ENCODE data around the gene DDHD1.

Gene DDHD1

GRCh38 chr14:53003776-53004175 lies 149.3 kb downstream of the DDHD1 start:
- Histone ChIP-seq H3K9me3 (ENCODE audit: control insufficient read depth, low read length) (no peaks in the 10 kb centered on the region), H3K27me3 (replicated peaks; ENCODE audit: control insufficient read depth, insufficient read depth, low read length, poor library complexity, severe bottlenecking) (no peaks in the 10 kb centered on the region)
- no peak for DNase-seq

GRCh38 chr14:53002576-53002975 lies 150.5 kb downstream of the DDHD1 start:
- Histone ChIP-seq H3K9me3 (ENCODE audit: control insufficient read depth, low read length) (no peaks in the 10 kb centered on the region), H3K27me3 (replicated peaks; ENCODE audit: control insufficient read depth, insufficient read depth, low read length, poor library complexity, severe bottlenecking) (no peaks in the 10 kb centered on the region), H3K4me3 (ENCODE audit: insufficient read depth, low read depth, low read length, poor library complexity, severe bottlenecking) (no peak overlapping the region), H3K36me3 (ENCODE audit: control insufficient read depth, insufficient read depth, low read length) (no peaks in the 10 kb centered on the region), H3K27ac (ENCODE audit: insufficient read depth, low read length, poor library complexity, severe bottlenecking) (no peak overlapping the region), H3K4me1 (ENCODE audit: control insufficient read depth, insufficient read depth, low read length, poor library complexity, severe bottlenecking) (no peaks in the 10 kb centered on the region)
- no peak for DNase-seq

More at GRCh38 chr14:53003776-53004175, 149.3 kb downstream of the DDHD1 start:
- no peak overlapping the region for H3K27ac ChIP-seq (ENCODE audit: insufficient read depth, low read length, poor library complexity, severe bottlenecking)
- no peaks in the 10 kb centered on the region for H3K4me1 ChIP-seq (ENCODE audit: control insufficient read depth, insufficient read depth, low read length, poor library complexity, severe bottlenecking)
- H3K4me3 ChIP-seq (ENCODE audit: insufficient read depth, low read depth, low read length, poor library complexity, severe bottlenecking) = no peak overlapping the region
- H3K36me3 ChIP-seq (ENCODE audit: control insufficient read depth, insufficient read depth, low read length) = no peaks in the 10 kb centered on the region

GRCh38 chr14:53001787-53002378 lies 151.2 kb downstream of the DDHD1 start:
- no peaks in the 10 kb centered on the region for H3K4me1 ChIP-seq (ENCODE audit: control insufficient read depth, insufficient read depth, low read length, poor library complexity, severe bottlenecking)
- DNase-seq = no peak
- H3K27me3 ChIP-seq (replicated peaks; ENCODE audit: control insufficient read depth, insufficient read depth, low read length, poor library complexity, severe bottlenecking) = no peaks in the 10 kb centered on the region
- H3K27ac ChIP-seq (ENCODE audit: insufficient read depth, low read length, poor library complexity, severe bottlenecking) = no peak overlapping the region
- H3K9me3 ChIP-seq (ENCODE audit: control insufficient read depth, low read length) = no peaks in the 10 kb centered on the region
- no peak overlapping the region for H3K4me3 ChIP-seq (ENCODE audit: insufficient read depth, low read depth, low read length, poor library complexity, severe bottlenecking)
- no peaks in the 10 kb centered on the region for H3K36me3 ChIP-seq (ENCODE audit: control insufficient read depth, insufficient read depth, low read length)

- Histone ChIP-seq H3K36me3 (ENCODE audit: control insufficient read depth, insufficient read depth, low read length) (no peaks in the 10 kb centered on the region), H3K27ac (ENCODE audit: insufficient read depth, low read length, poor library complexity, severe bottlenecking) (no peak overlapping the region), H3K9me3 (ENCODE audit: control insufficient read depth, low read length) (no peaks in the 10 kb centered on the region), H3K4me1 (ENCODE audit: control insufficient read depth, insufficient read depth, low read length, poor library complexity, severe bottlenecking) (no peaks in the 10 kb centered on the region), H3K27me3 (replicated peaks; ENCODE audit: control insufficient read depth, insufficient read depth, low read length, poor library complexity, severe bottlenecking) (no peaks in the 10 kb centered on the region), H3K4me3 (ENCODE audit: insufficient read depth, low read depth, low read length, poor library complexity, severe bottlenecking) (no peak overlapping the region)
- no peak for DNase-seq
These were observed 154.6 kb downstream of the DDHD1 start for GRCh38 chr14:52998376-52999015.

GRCh38 chr14:52996493-52996892 lies 156.6 kb downstream of the DDHD1 start:
- no peak overlapping the region for H3K27ac ChIP-seq (ENCODE audit: insufficient read depth, low read length, poor library complexity, severe bottlenecking)
- no peaks in the 10 kb centered on the region for H3K36me3 ChIP-seq (ENCODE audit: control insufficient read depth, insufficient read depth, low read length)
- H3K4me1 ChIP-seq (ENCODE audit: control insufficient read depth, insufficient read depth, low read length, poor library complexity, severe bottlenecking) = no peaks in the 10 kb centered on the region
- no peak for DNase-seq
- no peak overlapping the region for H3K4me3 ChIP-seq (ENCODE audit: insufficient read depth, low read depth, low read length, poor library complexity, severe bottlenecking)
- no peaks in the 10 kb centered on the region for H3K27me3 ChIP-seq (replicated peaks; ENCODE audit: control insufficient read depth, insufficient read depth, low read length, poor library complexity, severe bottlenecking)
- H3K9me3 ChIP-seq (ENCODE audit: control insufficient read depth, low read length) = no peaks in the 10 kb centered on the region

GRCh38 chr14:52995998-52996397 lies 157.1 kb downstream of the DDHD1 start:
- no peak overlapping the region for H3K4me3 ChIP-seq (ENCODE audit: insufficient read depth, low read depth, low read length, poor library complexity, severe bottlenecking)
- DNase-seq = no peak

GRCh38 chr14:52992236-52992870 lies 160.8 kb downstream of the DDHD1 start:
- Histone ChIP-seq H3K4me1 (ENCODE audit: control insufficient read depth, insufficient read depth, low read length, poor library complexity, severe bottlenecking) (no peaks in the 10 kb centered on the region), H3K27ac (ENCODE audit: insufficient read depth, low read length, poor library complexity, severe bottlenecking) (no peak overlapping the region), H3K27me3 (replicated peaks; ENCODE audit: control insufficient read depth, insufficient read depth, low read length, poor library complexity, severe bottlenecking) (no peaks in the 10 kb centered on the region), H3K4me3 (ENCODE audit: insufficient read depth, low read depth, low read length, poor library complexity, severe bottlenecking) (no peak overlapping the region), H3K9me3 (ENCODE audit: control insufficient read depth, low read length) (no peaks in the 10 kb centered on the region), H3K36me3 (ENCODE audit: control insufficient read depth, insufficient read depth, low read length) (no peaks in the 10 kb centered on the region)
- DNase-seq = no peak

More at GRCh38 chr14:52995998-52996397, 157.1 kb downstream of the DDHD1 start:
- no peaks in the 10 kb centered on the region for H3K4me1 ChIP-seq (ENCODE audit: control insufficient read depth, insufficient read depth, low read length, poor library complexity, severe bottlenecking)
- H3K27me3 ChIP-seq (replicated peaks; ENCODE audit: control insufficient read depth, insufficient read depth, low read length, poor library complexity, severe bottlenecking) = no peaks in the 10 kb centered on the region
- no peaks in the 10 kb centered on the region for H3K36me3 ChIP-seq (ENCODE audit: control insufficient read depth, insufficient read depth, low read length)
- no peaks in the 10 kb centered on the region for H3K9me3 ChIP-seq (ENCODE audit: control insufficient read depth, low read length)
- H3K27ac ChIP-seq (ENCODE audit: insufficient read depth, low read length, poor library complexity, severe bottlenecking) = no peak overlapping the region

GRCh38 chr14:52988139-52988538 lies 165.0 kb downstream of the DDHD1 start:
- no peak for DNase-seq
- no peak overlapping the region for H3K27ac ChIP-seq (ENCODE audit: insufficient read depth, low read length, poor library complexity, severe bottlenecking)
- no peaks in the 10 kb centered on the region for H3K9me3 ChIP-seq (ENCODE audit: control insufficient read depth, low read length)
- H3K27me3 ChIP-seq (replicated peaks; ENCODE audit: control insufficient read depth, insufficient read depth, low read length, poor library complexity, severe bottlenecking) = no peaks in the 10 kb centered on the region
- no peak overlapping the region for H3K4me3 ChIP-seq (ENCODE audit: insufficient read depth, low read depth, low read length, poor library complexity, severe bottlenecking)
- H3K4me1 ChIP-seq (ENCODE audit: control insufficient read depth, insufficient read depth, low read length, poor library complexity, severe bottlenecking) = no peaks in the 10 kb centered on the region
- H3K36me3 ChIP-seq (ENCODE audit: control insufficient read depth, insufficient read depth, low read length) = no peaks in the 10 kb centered on the region

GRCh38 chr14:52987514-52987913 lies 165.6 kb downstream of the DDHD1 start:
- Histone ChIP-seq H3K27me3 (replicated peaks; ENCODE audit: control insufficient read depth, insufficient read depth, low read length, poor library complexity, severe bottlenecking) (no peaks in the 10 kb centered on the region), H3K36me3 (ENCODE audit: control insufficient read depth, insufficient read depth, low read length) (no peaks in the 10 kb centered on the region), H3K4me3 (ENCODE audit: insufficient read depth, low read depth, low read length, poor library complexity, severe bottlenecking) (no peak overlapping the region), H3K4me1 (ENCODE audit: control insufficient read depth, insufficient read depth, low read length, poor library complexity, severe bottlenecking) (no peaks in the 10 kb centered on the region), H3K9me3 (ENCODE audit: control insufficient read depth, low read length) (no peaks in the 10 kb centered on the region), H3K27ac (ENCODE audit: insufficient read depth, low read length, poor library complexity, severe bottlenecking) (no peak overlapping the region)
- no peak for DNase-seq

- Histone ChIP-seq H3K36me3 (ENCODE audit: control insufficient read depth, insufficient read depth, low read length) (no peaks in the 10 kb centered on the region), H3K9me3 (ENCODE audit: control insufficient read depth, low read length) (no peaks in the 10 kb centered on the region), H3K4me3 (ENCODE audit: insufficient read depth, low read depth, low read length, poor library complexity, severe bottlenecking) (no peak overlapping the region), H3K27ac (ENCODE audit: insufficient read depth, low read length, poor library complexity, severe bottlenecking) (no peak overlapping the region), H3K27me3 (replicated peaks; ENCODE audit: control insufficient read depth, insufficient read depth, low read length, poor library complexity, severe bottlenecking) (no peaks in the 10 kb centered on the region), H3K4me1 (ENCODE audit: control insufficient read depth, insufficient read depth, low read length, poor library complexity, severe bottlenecking) (no peaks in the 10 kb centered on the region)
- no peak for DNase-seq
These were observed 166.1 kb downstream of the DDHD1 start for GRCh38 chr14:52987042-52987441.
